Activated T-cell treated with anti-CD3 and anti-CD28 coated beads, Interleukin-2, amount 50 U/mL, for 72 hours (primary cell): ENCODE data around the gene HAGH. TPM values are rescaled to one million over a fixed set of nuclear protein-coding genes. Genes with fewer than 3 reads are reported as not detected.

Source experiments
- ATAC-seq, 2 donors: fragments of 150-1000 bp; cut with Tn5 transposase; replicated peaks in 1 of 2; 2 replicates each; pipeline ENCODE4 v1.10.0; 2021; ENCODE audit warnings: moderate library complexity in 2 of 2, mild to moderate bottlenecking in 1 of 2
- DNase-seq, 2 donors: peaks; one replicate each; pipeline ENCODE4 v3.0.0; 2021 to 2022; ENCODE audit warnings: mixed read lengths in 1 of 2
- H3K27ac Mint-ChIP-seq: one replicate; pipeline ENCODE4 v1.8.0; 2022; ENCODE audit warnings: mild to moderate bottlenecking, moderate library complexity, mixed read lengths
- H3K27me3 Mint-ChIP-seq: one replicate; pipeline ENCODE4 v1.8.0; 2022; ENCODE audit warnings: low read depth, mixed read lengths
- H3K36me3 Mint-ChIP-seq, 2 donors: one replicate each; pipeline ENCODE4 v1.8.0; 2022; ENCODE audit warnings: mixed read lengths in 2 of 2, mild to moderate bottlenecking in 1 of 2; ENCODE audit not compliant: insufficient read depth in 2 of 2
- H3K4me1 Mint-ChIP-seq: one replicate; pipeline ENCODE4 v1.8.0; 2022; ENCODE audit warnings: low read depth, mixed read lengths
- H3K4me3 Mint-ChIP-seq, 2 donors: one replicate each; pipeline ENCODE4 v1.8.0; 2022; ENCODE audit warnings: mild to moderate bottlenecking in 2 of 2, mixed read lengths in 2 of 2, moderate library complexity in 2 of 2
- H3K9me3 Mint-ChIP-seq, 2 donors: one replicate each; pipeline ENCODE4 v1.8.0; 2022; ENCODE audit warnings: mixed read lengths in 2 of 2
- total RNA-seq, 2 donors: library from RNA; stranded (reverse); gene quantifications; one replicate each; pipeline ENCODE4 v1.2.3, GENCODE V29; 2022

The HAGH gene
- total RNA-seq, 2 donors from 2014 or later = 45.0 to 53.5 TPM

DNA sequence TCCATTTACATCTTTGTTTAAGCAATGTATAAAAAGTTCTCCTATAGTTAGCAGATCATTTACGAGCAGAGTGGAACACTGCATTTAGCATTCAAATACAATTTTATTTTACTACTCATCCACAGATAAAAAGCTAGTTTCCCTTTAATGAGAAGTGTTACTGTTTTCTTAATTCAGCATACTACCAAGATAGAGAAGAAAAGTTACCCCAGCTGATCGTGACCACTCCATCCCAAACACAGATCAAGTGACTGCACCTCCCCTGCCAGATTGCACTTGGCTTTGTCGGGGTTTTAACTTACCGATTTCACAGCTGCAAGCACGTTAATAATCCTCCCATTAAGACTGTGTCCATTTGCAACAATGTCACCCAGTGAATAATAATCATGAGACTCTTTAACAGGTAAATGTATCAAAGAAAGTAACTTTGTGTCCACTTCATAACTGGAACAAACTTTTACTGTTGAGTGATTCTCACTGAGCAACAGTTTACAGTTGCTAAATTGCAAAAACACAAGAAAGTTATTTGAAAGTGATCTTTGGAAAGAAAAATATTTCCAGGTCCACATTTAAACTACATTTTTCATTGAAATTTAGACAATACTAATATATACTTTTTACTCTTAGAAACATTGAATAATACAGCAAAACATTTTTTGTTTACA, 30.9 kb upstream of the HAGH start:
- no peak for DNase-seq
- Mint-ChIP-seq H3K4me3 (no peak overlapping the region), H3K36me3 (no peaks in the 10 kb centered on the region), H3K27ac (no peak overlapping the region), H3K27me3 (peaks cover 12% of the 10 kb centered on the region), H3K9me3 (no peaks in the 10 kb centered on the region), H3K4me1 (peaks cover 26% of the 10 kb centered on the region)
- no peak for ATAC-seq

DNA sequence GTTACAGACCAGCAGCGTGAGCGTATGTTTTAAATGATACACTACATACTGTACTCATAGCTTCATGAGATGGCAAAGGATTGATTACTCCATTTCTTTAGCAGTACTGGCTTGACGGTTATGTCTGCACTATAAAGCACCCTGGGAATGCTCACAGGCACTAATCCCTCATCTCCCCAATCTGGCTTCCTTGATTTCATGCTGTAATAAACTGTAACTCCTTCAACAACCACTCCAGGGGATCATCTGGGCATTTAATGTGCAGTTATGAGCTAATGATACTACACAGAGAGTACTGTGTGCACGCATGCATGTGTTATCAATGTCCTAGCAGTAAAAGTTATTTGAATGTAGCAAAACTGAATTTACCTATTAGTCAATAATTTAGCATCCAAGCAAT, 25.2 kb upstream of the HAGH start:
- no peak for ATAC-seq
- DNase-seq = no peak
- no peak overlapping the region for H3K27ac Mint-ChIP-seq
- peaks cover 20% of the 10 kb centered on the region for H3K4me1 Mint-ChIP-seq
- no peaks in the 10 kb centered on the region for H3K36me3 Mint-ChIP-seq
- H3K9me3 Mint-ChIP-seq = no peaks in the 10 kb centered on the region
- no peaks in the 10 kb centered on the region for H3K27me3 Mint-ChIP-seq
- H3K4me3 Mint-ChIP-seq = no peak overlapping the region

DNA sequence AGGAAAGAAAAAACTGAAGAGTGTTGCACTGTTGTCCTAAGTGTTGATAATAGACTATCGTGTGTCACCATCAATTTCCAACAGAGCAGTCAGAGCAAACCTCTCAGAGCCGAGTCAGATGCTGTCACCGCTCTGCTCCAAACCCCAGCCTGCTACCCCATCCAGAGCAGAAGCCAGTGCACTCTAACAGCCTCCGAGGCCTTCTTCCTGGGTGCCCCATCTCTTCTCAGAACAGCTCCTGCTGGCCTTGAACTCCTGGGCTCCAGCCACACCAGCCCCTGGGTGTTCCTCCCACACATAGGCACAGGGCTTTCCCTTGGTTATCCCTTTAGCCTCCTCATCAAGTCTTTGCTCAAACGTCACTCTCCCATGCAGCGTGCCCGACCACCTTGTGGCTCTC, 24.4 kb upstream of the HAGH start:
- H3K9me3 Mint-ChIP-seq = no peaks in the 10 kb centered on the region
- H3K4me1 Mint-ChIP-seq = peaks cover 19% of the 10 kb centered on the region
- DNase-seq (no peak), ATAC-seq (no peak)
- no peak overlapping the region for H3K4me3 Mint-ChIP-seq
- H3K27me3 Mint-ChIP-seq = no peaks in the 10 kb centered on the region
- no peak overlapping the region for H3K27ac Mint-ChIP-seq
- H3K36me3 Mint-ChIP-seq = no peaks in the 10 kb centered on the region

DNA sequence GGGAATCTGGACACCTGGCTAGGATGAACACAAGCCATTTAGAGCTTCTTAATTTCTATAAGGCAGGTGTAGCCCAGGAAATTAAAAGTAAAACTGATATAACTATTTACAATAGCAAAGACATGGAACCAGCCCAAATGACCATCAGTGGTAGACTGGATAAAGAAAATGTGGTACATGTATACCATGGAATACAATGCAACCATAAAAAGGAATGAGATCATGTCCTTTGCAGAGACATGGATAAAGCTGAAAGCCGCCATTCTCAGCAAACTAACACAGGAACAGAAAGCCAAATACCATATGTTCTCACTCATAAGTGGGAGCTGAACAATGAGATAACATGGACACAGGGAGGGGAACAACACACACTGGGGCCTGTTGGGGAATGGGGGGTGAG, 19.8 kb upstream of the HAGH start:
- H3K4me1 Mint-ChIP-seq = no peaks in the 10 kb centered on the region
- H3K4me3 Mint-ChIP-seq = no peak overlapping the region
- DNase-seq (no peak), ATAC-seq (no peak)
- H3K27me3 Mint-ChIP-seq = no peaks in the 10 kb centered on the region
- H3K27ac Mint-ChIP-seq = no peak overlapping the region
- H3K9me3 Mint-ChIP-seq = no peaks in the 10 kb centered on the region
- H3K36me3 Mint-ChIP-seq = no peaks in the 10 kb centered on the region

DNA sequence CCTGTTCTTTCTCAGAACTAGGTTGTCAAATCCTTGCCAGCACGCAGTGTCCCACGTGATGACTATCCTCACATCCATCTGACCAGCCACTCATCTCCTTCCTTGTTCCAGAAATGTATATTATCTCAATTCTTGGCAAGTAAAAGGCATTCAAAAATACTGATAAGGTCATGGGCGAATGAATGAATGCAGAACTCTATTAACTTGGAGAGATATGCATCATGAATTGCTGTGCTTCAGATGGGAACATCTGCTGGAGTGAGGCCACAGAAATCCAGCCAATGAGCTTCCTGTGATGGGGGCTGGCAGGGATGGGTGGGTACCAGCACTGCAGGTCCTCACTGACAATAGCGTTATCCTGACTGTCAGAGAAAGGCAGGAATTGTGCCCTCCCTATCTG, 19.4 kb upstream of the HAGH start:
- no peak overlapping the region for H3K4me3 Mint-ChIP-seq
- no peaks in the 10 kb centered on the region for H3K9me3 Mint-ChIP-seq
- DNase-seq (no peak), ATAC-seq (no peak)
- no peaks in the 10 kb centered on the region for H3K4me1 Mint-ChIP-seq
- H3K36me3 Mint-ChIP-seq = no peaks in the 10 kb centered on the region
- H3K27me3 Mint-ChIP-seq = no peaks in the 10 kb centered on the region
- no peak overlapping the region for H3K27ac Mint-ChIP-seq

DNA sequence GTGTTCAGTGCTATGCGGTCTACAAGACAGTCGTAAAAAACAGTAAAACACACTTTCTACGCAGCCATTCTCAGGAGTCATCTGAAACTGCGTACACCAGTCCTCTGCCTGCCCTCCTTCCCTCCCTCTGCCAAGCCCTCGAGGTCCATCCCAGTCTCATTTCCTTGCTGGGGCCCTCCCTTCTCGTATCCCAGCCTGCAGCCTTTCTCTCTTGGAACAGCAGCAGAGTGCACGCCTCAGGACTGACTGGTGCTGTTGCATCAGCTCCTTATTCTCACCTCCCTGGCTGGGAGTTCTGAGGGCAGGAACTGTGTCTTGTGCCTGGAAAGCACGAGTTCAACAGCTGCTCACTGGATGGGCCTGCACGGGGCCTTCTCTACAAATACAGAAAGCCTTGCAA, 12.9 kb upstream of the HAGH start:
- no peaks in the 10 kb centered on the region for H3K9me3 Mint-ChIP-seq
- H3K27ac Mint-ChIP-seq = no peak overlapping the region
- H3K27me3 Mint-ChIP-seq = no peaks in the 10 kb centered on the region
- H3K36me3 Mint-ChIP-seq = no peaks in the 10 kb centered on the region
- ATAC-seq (no peak), DNase-seq (no peak)
- no peaks in the 10 kb centered on the region for H3K4me1 Mint-ChIP-seq
- H3K4me3 Mint-ChIP-seq = no peak overlapping the region

DNA sequence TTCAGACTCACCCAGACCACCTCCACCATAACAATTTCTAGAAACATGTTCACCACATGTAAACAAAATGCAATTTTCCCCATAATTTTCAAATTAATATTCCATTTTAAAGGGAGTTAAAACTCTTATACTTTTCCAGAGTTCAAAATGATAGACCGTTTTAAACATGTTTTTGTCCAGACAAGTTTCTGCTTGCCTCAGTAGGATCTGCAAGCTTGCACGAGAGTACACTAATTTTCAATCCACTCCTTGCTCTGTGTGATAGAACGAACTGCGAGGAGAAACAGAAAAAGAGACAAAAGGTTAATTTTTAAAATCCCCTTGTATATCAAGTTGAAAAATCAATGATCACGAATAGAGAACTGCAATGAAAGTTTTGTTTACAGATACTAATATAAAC, 7.5 kb upstream of the HAGH start:
- no peak overlapping the region for H3K4me3 Mint-ChIP-seq
- no peak overlapping the region for H3K27ac Mint-ChIP-seq
- H3K36me3 Mint-ChIP-seq = no peaks in the 10 kb centered on the region
- H3K9me3 Mint-ChIP-seq = no peaks in the 10 kb centered on the region
- peaks cover 14% of the 10 kb centered on the region for H3K4me1 Mint-ChIP-seq
- no peak for ATAC-seq
- H3K27me3 Mint-ChIP-seq = no peaks in the 10 kb centered on the region
- DNase-seq = no peak

DNA sequence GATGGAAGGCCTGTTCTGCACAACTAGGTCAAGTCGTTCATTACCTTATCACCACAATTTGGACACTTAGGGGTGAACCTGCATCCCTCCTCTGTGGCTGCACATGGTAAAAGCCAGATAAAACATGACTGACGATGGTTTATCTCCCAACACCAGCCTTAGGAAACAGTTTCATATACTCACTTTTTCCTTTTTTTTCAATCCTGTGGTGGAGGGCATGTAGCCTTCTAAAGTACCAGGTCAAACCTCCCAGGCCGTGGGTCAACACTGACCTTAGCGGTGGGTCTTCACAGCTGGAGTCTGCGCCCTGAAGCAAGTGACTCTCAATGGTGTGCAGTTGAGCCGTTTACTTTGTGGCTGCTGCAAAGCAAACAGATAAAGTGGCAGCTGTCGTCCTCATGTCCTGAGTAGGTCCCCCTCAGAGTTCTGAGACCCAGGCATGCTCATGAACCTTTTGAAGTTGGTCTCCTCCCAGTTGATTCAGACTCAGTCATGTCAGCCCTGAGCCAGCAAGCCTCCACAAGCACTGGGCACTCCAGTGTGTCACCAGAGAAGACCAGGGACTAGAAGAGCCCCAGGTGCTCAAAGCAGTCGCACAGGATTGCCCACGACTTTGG, 6.3 kb upstream of the HAGH start:
- no peaks in the 10 kb centered on the region for H3K9me3 Mint-ChIP-seq
- no peak for ATAC-seq

DNA sequence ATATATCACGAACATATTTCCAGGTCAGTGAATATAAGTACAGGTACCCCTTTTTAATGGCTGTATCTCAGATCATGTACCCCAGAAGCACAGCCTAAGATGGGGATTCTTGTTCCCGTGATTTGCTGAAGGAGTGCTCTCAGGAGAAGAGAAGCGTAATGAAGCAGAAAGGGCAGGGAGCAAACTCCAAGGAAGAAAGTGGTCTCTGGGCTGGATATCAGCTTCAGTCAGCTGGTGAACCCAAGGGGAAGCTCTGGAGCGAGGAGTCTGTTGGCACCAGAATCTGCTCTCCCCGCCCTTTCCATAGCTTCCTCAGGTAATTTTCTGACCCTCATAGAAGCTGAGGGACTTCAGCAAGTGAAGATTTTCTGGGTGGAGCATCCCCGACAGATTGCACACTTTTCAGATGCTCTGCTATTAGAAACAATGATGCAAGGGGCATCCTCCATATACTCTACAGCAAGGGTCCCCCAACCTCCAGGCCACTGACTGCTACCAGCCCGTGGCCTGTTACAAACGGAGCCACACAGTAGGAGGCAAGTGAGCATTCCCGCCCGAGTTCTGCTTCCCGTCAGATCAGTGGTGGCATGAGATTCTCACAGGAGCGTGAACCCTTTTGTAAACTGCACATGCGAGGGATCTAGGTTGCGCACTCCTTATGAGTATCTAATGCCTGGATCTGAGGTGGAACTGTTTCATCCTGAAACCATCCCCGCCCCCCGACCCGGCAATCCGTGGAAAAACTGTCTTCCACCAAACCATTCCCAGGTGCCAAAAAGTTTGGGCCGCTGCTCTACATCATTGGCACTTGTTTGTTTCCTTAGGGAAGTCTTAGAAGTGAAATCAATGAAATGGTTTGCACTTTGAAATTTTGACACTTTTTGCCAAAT, 4.8 kb upstream of the HAGH start:
- no peak for ATAC-seq
- peaks cover 0 to 2% of the 10 kb centered on the region in 2 donors for H3K36me3 Mint-ChIP-seq

More for the DNA sequence above, 6.3 kb upstream of the HAGH start:
- peaks cover 25% of the 10 kb centered on the region for H3K4me1 Mint-ChIP-seq
- H3K4me3 Mint-ChIP-seq = no peak overlapping the region
- H3K27ac Mint-ChIP-seq = no peak overlapping the region
- H3K27me3 Mint-ChIP-seq = no peaks in the 10 kb centered on the region
- no peaks in the 10 kb centered on the region for H3K36me3 Mint-ChIP-seq
- DNase-seq = no peak

DNA sequence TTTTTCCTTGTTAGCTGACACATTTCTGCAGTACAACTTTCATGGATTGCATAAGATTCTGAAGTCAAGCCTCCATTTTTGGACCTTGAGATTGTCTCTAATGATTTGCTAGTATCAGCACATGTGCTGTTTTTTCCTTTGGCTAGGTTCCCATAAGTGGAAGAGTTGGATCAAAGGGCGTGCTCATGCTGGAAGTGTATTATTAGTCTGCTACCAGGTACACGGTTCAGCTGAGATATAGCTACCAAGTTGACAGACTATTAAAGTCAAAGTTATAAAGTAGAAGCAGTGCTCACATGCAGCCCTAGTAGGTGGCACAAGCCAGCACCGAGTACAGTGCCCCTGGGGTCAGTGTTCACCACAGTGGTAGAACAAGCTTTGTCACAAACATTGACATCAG, 3.6 kb upstream of the HAGH start:
- ATAC-seq (no peak), DNase-seq (no peak)
- peaks cover 0 to 2% of the 10 kb centered on the region in 2 donors for H3K36me3 Mint-ChIP-seq
- H3K4me1 Mint-ChIP-seq = peaks cover 34% of the 10 kb centered on the region
- no peaks in the 10 kb centered on the region for H3K9me3 Mint-ChIP-seq
- no peaks in the 10 kb centered on the region for H3K27me3 Mint-ChIP-seq
- no peak overlapping the region for H3K27ac Mint-ChIP-seq
- no peak overlapping the region for H3K4me3 Mint-ChIP-seq

More for the DNA sequence above, 4.8 kb upstream of the HAGH start:
- H3K9me3 Mint-ChIP-seq = no peaks in the 10 kb centered on the region
- no peak overlapping the region for H3K4me3 Mint-ChIP-seq
- H3K27ac Mint-ChIP-seq = no peak overlapping the region
- H3K27me3 Mint-ChIP-seq = no peaks in the 10 kb centered on the region
- DNase-seq = no peak
- H3K4me1 Mint-ChIP-seq = peaks cover 34% of the 10 kb centered on the region

DNA sequence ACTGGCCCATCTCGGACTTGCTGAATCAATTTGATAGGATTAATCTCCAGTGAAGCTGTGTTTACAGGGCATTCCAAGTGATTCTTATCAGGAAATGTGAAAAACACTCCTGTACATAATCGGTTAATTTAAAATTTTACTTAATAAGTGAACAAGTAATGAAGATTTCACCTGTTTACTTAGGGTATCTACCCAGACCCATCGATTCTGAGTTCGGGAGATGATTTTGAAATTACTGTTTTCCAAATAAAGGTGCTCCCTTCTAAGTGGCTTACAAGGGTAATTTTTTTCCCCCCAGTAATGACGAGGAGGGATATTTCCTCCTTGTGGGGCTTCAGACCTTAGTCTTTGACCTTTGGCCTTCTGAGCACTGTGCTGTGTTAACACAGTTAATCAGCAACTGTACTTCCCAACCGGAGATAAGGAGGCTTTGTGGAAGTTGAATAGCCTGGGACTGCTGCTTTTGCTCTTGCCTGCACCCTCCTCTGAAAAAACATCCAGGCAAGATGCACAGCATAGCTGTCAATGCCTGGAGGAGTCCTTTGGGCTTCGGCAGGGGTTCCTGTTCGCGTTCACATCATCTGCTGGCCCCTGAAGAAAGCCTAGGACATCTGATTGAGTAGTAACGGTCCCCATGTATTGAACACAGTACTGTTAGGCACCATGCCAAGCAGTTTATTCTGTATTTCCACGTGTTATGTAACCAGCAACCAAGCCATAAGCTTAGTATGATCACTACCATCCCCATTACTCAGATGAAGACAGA, 2.2 kb upstream of the HAGH start:
- Mint-ChIP-seq H3K4me3 (peak overlapping the region; percentile 29 to 61), H3K36me3 (peaks cover 0 to 2% of the 10 kb centered on the region in 2 donors), H3K9me3 (no peaks in the 10 kb centered on the region), H3K4me1 (peaks cover 41% of the 10 kb centered on the region), H3K27me3 (no peaks in the 10 kb centered on the region), H3K27ac (peak overlapping the region; percentile 23)
- DNase-seq (no peak), ATAC-seq (no peak)

DNA sequence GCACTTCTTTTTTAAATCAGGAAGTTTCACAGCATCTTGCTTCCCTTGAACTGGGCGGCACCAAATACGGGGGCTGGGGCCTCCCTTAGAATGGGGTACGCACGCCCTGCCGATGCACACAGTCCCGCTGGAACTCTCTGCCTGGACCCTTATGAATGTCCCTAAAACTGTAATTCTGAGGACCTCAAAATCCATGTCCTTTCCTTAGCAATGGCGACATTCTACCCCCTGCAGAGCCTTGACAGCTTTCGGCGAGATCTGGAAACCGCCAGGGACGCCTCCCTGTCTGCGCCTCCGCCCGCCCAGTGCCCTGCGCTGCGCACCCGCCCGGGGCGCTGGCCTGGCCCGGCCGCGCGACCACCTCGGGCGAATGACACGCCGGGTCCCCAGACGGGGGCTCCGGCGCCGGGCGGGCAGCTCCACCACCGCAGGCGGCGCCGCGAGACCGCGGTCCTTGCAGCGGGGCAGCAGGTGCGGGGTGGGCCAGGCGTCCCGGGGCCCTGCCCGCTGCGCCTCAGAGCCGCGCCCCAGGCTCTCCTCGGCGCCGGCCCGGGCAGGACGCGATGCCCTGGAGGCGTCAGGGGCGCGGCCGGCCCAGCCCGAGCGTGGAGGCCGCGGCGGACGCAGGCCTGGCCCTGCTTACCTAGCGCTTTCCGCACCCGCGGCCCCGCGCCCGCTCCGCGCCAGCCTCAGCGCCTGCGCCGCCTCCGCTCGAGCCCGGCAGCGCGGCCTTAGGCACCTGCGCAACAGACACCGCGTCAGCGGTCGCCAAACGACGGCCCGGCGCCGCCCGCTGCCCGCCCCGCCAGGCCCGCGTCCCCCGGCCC, 548 bp downstream of the HAGH start:
- ATAC-seq (peak; percentile 73 to 81), DNase-seq (peak; percentile 74 to 81)
- Mint-ChIP-seq H3K27ac (peak overlapping the region; percentile 54), H3K4me3 (peak overlapping the region; percentile 80 to 85), H3K4me1 (peaks cover 41% of the 10 kb centered on the region), H3K36me3 (peaks cover 0 to 2% of the 10 kb centered on the region in 2 donors), H3K27me3 (no peaks in the 10 kb centered on the region), H3K9me3 (no peaks in the 10 kb centered on the region)
